Activated T-helper 1 cell treated with anti-CD3 and anti-CD28 coated beads, Interleukin-2, amount 50 U/mL, for 16 hours (primary cell): ENCODE data around the gene NAT10.

ENCODE experiments used
- DNase-seq, 2 donors: peaks; one replicate each; pipeline ENCODE4 v3.0.0-alpha.2; 2020; ENCODE audit warnings: low read depth in 1 of 2, low spot score in 1 of 2

The NAT10 gene

GRCh38 chr11:34149274-34149673 is 43.8 kb downstream of the NAT10 start:
- no peak for DNase-seq

- DNase-seq: no peak
Observed at GRCh38 chr11:34149786-34150185, 44.4 kb downstream of the NAT10 start.

GRCh38 chr11:34150494-34151151 is 45.2 kb downstream of the NAT10 start:
- DNase-seq: no peak

- no peak for DNase-seq
Observed at GRCh38 chr11:34151166-34151565, 45.7 kb downstream of the NAT10 start.

GRCh38 chr11:34151916-34152845 is 46.8 kb downstream of the NAT10 start:
- no peak for DNase-seq

- no peak for DNase-seq
Observed at GRCh38 chr11:34154059-34154875, 48.8 kb downstream of the NAT10 start.

- no peak for DNase-seq
Observed at GRCh38 chr11:34155057-34155756, 49.8 kb downstream of the NAT10 start.

GRCh38 chr11:34155757-34156062 is 50.3 kb downstream of the NAT10 start:
- no peak for DNase-seq

- no peak for DNase-seq
Observed at GRCh38 chr11:34157163-34157562, 51.7 kb downstream of the NAT10 start.

GRCh38 chr11:34158661-34159060 is 53.2 kb downstream of the NAT10 start:
- DNase-seq: no peak

- DNase-seq: no peak
Observed at GRCh38 chr11:34160049-34160721, 54.8 kb downstream of the NAT10 start.

- no peak for DNase-seq
Observed at GRCh38 chr11:34160791-34161190, 55.4 kb downstream of the NAT10 start.

GRCh38 chr11:34161361-34161760 is 55.9 kb downstream of the NAT10 start:
- no peak for DNase-seq

- DNase-seq: peak in 1 of 2 donors; percentile 11
Observed at GRCh38 chr11:34161812-34162492, 56.5 kb downstream of the NAT10 start.

- no peak for DNase-seq
Observed at GRCh38 chr11:34162493-34162820, 57.0 kb downstream of the NAT10 start.

GRCh38 chr11:34162856-34163255 is 57.4 kb downstream of the NAT10 start:
- DNase-seq: no peak

GRCh38 chr11:34165121-34165520 is 59.7 kb downstream of the NAT10 start:
- DNase-seq: no peak

- DNase-seq: no peak
Observed at GRCh38 chr11:34165786-34166555, 60.5 kb downstream of the NAT10 start.
